Spleen (tissue), 11 donors: ENCODE measurements around the gene KLRF1. TPM values are rescaled to one million over a fixed set of nuclear protein-coding genes. Genes with fewer than 3 reads are reported as not detected.

ENCODE experiments used
- DNase-seq: peaks from one replicate; pipeline ENCODE4 v3.0.0-alpha.2; 2020
- H3K27ac ChIP-seq, 8 donors: fragments of 200-600 bp; sonication (generic) in 7 of 8; 1 replicate in 4 of 8; 2 replicates in 4 of 8; pipeline versions ENCODE4 v1.5.0 to v1.8.0; 2016 to 2021; ENCODE audit warnings: inconsistent platforms in 4 of 8, mild to moderate bottlenecking in 4 of 8, moderate library complexity in 1 of 8
- H3K27me3 ChIP-seq, 7 donors: fragments of 200-600 bp; sonication (generic) in 6 of 7; replicated peaks in 1 of 7; 1 replicate in 4 of 7; 2 replicates in 3 of 7; pipeline versions ENCODE4 v1.5.0 to v1.8.0; 2016 to 2021; ENCODE audit warnings: inconsistent platforms in 3 of 7, mild to moderate bottlenecking in 1 of 7
- H3K36me3 ChIP-seq, 6 donors: fragments of 200-600 bp; sonication (generic) in 5 of 6; 1 replicate in 4 of 6; 2 replicates in 2 of 6; pipeline versions ENCODE4 v1.5.0 to v1.8.0; 2016 to 2021; ENCODE audit warnings: inconsistent platforms in 2 of 6
- H3K4me1 ChIP-seq, 6 donors: fragments of 200-600 bp; sonication (generic) in 5 of 6; 1 replicate in 3 of 6; 2 replicates in 3 of 6; pipeline versions ENCODE4 v1.5.0 to v1.8.0; 2016 to 2021; ENCODE audit warnings: inconsistent platforms in 3 of 6
- H3K4me3 ChIP-seq, 8 donors: fragments of 200-600 bp; sonication (generic) in 7 of 8; 1 replicate in 4 of 8; 2 replicates in 4 of 8; pipeline versions ENCODE4 v1.5.0 to v1.8.0; 2016 to 2021; ENCODE audit warnings: inconsistent platforms in 4 of 8, mild to moderate bottlenecking in 4 of 8, moderate library complexity in 2 of 8
- H3K9me3 ChIP-seq, 8 donors: fragments of 200-600 bp; sonication (generic) in 7 of 8; 1 replicate in 4 of 8; 2 replicates in 4 of 8; pipeline versions ENCODE4 v1.5.0 to v1.8.0; 2016 to 2021; ENCODE audit warnings: inconsistent platforms in 4 of 8
- POLR2A ChIP-seq, 3 donors: fragments of 450-650 bp; IDR thresholded peaks; one replicate each; pipeline ENCODE4 v1.5.1; 2017; ENCODE audit warnings: antibody characterized with exemption in 3 of 3, mild to moderate bottlenecking in 1 of 3
- POLR2AphosphoS5 ChIP-seq, 3 donors: sonication (generic); formaldehyde crosslinking; IDR thresholded peaks; one replicate each; pipeline ENCODE4 v1.5.1; 2017; ENCODE audit warnings: antibody characterized with exemption in 3 of 3
- WGBS, 5 donors: extraction: QIAGEN DNeasy Blood & Tissue Kit in 3 of 5; methylation state at CpG; one replicate each; pipeline versions ENCODE4 v1.1.5 to v1.1.7; 2013 to 2018; 5-methylcytosine and 5-hydroxymethylcytosine counted together
- intact Hi-C: fragments of 100-400 bp; cut with DNase I; formaldehyde crosslinking; loops from one replicate; pipeline ENCODE4 v1.15.0; 2023; ENCODE audit warnings: low total_unique reads
- polyA plus RNA-seq, 3 donors: library from polyadenylated mRNA; stranded (reverse); fragments of 200-250 nt; gene quantifications; one replicate each; pipeline ENCODE4 v1.2.1, GENCODE V29; 2013
- total RNA-seq, 7 donors: library from RNA; depleted of rRNA in 3 of 7; stranded (reverse); fragments of >200 nt in 3 of 7; fragmentation: NEBNext Ultra II Directional in 4 of 7; extraction: Animal tissue kit (Norgen Biotek cat#: 25700) in 4 of 7; gene quantifications; one replicate each; pipeline versions ENCODE4 v1.1.0 to v1.2.1, GENCODE V29; 2016 to 2021
- TF ChIP-seq, protein P1 (sequence below), 11 experiments: fragments of 200-600 bp in 7 of 11; fragments of 450-650 bp in 4 of 11; sonication (generic) in 4 of 11; IDR thresholded peaks in 8 of 11; conservative IDR thresholded peaks in 3 of 11; 1 replicate in 7 of 11; 2 replicates in 4 of 11; pipeline versions ENCODE4 v1.4.0 to v1.8.0; 2016 to 2021; ENCODE audit warnings: antibody characterized with exemption in 11 of 11, inconsistent platforms in 4 of 11, mild to moderate bottlenecking in 1 of 11
- donor health status: healthy with polysubstance abuse.
- donor health status: DM: no; HTN: no; CAD: no; lungs with moderate emphysema.
- donor health status: DM: no; HTN: no; CAD: no.
- donor health status: Bipolar disorder and iron deficiency.
- donor health status: healthy.
- donor health status: DM: no; HTN: no; CAD: no.
- donor health status: DM: yes; HTN: yes; CAD: no.

KLRF1 gene
- total and polyA plus RNA-seq, 10 donors = 7.9 to 22.6 (median 9.7) TPM

DNA sequence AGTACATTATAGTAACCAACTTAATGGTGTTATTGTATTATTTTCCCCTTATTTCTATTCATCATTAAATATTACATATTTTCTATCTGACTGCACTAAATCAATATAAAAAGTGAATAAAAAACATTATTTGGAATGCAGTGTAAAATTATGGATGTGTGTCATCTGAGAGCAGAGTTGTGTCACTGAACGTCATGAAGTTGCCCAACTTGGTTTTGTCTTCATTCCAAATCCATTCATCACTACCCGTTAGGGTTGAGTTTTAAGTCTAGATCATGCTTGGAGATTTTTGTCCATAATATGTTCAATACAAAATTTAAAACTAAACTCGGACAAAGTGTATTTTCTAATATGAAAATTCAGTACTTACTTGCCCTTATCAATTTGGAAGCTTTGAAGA is 16.1 kb downstream of the KLRF1 start:
- DNase-seq = no peak
- H3K9me3 ChIP-seq = peaks cover 0 to 33% (median 29%) of the 10 kb centered on the region in 8 donors
- no peaks in the 10 kb centered on the region for H3K36me3 ChIP-seq
- H3K27me3 ChIP-seq = no peaks in the 10 kb centered on the region
- H3K4me1 ChIP-seq = no peaks in the 10 kb centered on the region
- intact Hi-C loops = no loop called here
- no peak overlapping the region for H3K4me3 ChIP-seq
- TF ChIP-seq POLR2A (IDR thresholded peaks at IDR 0.05) (no peak), POLR2AphosphoS5 (IDR thresholded peaks at IDR 0.05) (no peak)
- TF ChIP-seq, protein P1, sequence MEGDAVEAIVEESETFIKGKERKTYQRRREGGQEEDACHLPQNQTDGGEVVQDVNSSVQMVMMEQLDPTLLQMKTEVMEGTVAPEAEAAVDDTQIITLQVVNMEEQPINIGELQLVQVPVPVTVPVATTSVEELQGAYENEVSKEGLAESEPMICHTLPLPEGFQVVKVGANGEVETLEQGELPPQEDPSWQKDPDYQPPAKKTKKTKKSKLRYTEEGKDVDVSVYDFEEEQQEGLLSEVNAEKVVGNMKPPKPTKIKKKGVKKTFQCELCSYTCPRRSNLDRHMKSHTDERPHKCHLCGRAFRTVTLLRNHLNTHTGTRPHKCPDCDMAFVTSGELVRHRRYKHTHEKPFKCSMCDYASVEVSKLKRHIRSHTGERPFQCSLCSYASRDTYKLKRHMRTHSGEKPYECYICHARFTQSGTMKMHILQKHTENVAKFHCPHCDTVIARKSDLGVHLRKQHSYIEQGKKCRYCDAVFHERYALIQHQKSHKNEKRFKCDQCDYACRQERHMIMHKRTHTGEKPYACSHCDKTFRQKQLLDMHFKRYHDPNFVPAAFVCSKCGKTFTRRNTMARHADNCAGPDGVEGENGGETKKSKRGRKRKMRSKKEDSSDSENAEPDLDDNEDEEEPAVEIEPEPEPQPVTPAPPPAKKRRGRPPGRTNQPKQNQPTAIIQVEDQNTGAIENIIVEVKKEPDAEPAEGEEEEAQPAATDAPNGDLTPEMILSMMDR (IDR thresholded peaks at IDR 0.05 in 8 of 11, conservative IDR thresholded peaks at IDR 0.05 in 3 of 11) = no peak
- no peak overlapping the region for H3K27ac ChIP-seq
- WGBS, 5 donors = 60 to 87% (median 78%) methylated on average over 3 of the region's 3 CpGs

DNA sequence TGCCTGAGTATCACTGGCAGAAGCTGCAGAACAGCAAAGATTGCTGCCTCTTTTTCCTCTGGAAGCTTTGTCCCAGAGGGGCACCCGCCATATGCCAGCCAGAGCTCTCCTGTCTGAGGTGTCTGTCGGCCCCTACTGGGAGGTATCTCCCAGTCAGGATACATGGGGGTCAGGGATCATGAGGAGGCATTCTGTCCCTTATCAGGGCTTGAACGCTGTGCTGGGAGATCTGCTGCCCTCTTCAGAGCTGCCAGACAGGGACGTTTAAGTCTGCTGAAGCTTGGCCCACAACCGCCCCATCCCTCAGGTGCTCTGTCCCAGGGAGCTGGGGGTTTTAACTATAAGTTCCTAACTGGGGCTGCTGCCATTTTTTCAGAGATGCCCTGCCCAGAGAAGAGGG is 21.6 kb downstream of the KLRF1 start:
- no peaks in the 10 kb centered on the region for H3K27me3 ChIP-seq
- no peak overlapping the region for H3K4me3 ChIP-seq
- peaks cover 2 to 45% (median 24%) of the 10 kb centered on the region in 6 donors for H3K36me3 ChIP-seq
- intact Hi-C loops = no loop called here
- no peaks in the 10 kb centered on the region for H3K4me1 ChIP-seq
- H3K27ac ChIP-seq = no peak overlapping the region
- peaks cover 0 to 53% (median 46%) of the 10 kb centered on the region in 8 donors for H3K9me3 ChIP-seq
- WGBS, 5 donors = 75 to 92% (median 88%) methylated on average over 2 to 5 of the region's 5 CpGs
- TF ChIP-seq, protein P1 (IDR thresholded peaks at IDR 0.05 in 8 of 11, conservative IDR thresholded peaks at IDR 0.05 in 3 of 11) = no peak
- no peak for TF ChIP-seq POLR2A (IDR thresholded peaks at IDR 0.05)
- no peak for TF ChIP-seq POLR2AphosphoS5 (IDR thresholded peaks at IDR 0.05)
- DNase-seq = peak; percentile 58

DNA sequence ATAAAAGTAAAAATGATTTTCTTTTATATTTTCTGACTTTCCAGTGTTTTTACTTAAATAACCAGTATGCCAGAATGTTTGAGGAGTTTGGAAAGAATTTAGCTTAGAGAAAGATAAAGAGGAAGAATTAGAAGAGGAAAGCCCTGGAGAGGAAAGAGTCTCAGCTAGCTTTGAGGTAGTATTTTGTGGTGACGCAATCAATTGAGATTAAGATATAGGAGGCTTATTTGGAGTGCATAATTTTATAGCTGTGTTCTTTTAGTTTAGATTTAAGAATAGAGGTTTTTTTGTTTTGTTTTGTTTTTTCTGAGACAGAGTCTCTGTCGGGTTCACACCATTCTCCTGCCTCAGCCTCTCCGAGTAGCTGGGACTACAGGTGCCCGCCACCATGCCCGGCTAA is 23.8 kb downstream of the KLRF1 start:
- Histone ChIP-seq H3K27ac (no peak overlapping the region), H3K4me1 (peaks cover 0 to 10% (median 0%) of the 10 kb centered on the region in 6 donors), H3K27me3 (no peaks in the 10 kb centered on the region), H3K4me3 (no peak overlapping the region), H3K36me3 (peaks cover 2 to 67% (median 38%) of the 10 kb centered on the region in 6 donors), H3K9me3 (peaks cover 0 to 44% (median 39%) of the 10 kb centered on the region in 8 donors)
- intact Hi-C loops = no loop called here
- no peak for TF ChIP-seq POLR2AphosphoS5 (IDR thresholded peaks at IDR 0.05)
- WGBS, 5 donors = 89 to 98% (median 96%) methylated on average over 5 of the region's 5 CpGs
- DNase-seq = no peak

DNA sequence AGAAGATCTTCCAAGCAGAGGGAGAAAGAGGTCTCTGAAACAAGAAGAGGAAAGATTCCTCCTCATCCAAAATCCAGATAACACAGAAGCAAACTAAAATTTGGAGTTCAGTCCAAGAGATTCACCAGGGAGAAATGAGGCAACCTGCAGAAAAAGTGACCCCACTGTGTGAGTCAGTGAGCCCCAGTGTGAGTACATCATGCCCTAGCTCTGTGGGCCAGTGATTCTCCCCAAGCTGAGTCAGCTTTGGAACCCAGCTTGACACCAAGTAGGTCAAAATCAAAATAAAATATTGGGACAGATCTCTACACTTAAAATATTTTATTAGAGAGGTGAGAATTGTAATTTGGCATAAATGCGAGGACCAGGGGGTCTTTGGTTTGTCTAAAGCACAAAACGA is 24.6 kb downstream of the KLRF1 start:
- Histone ChIP-seq H3K4me3 (no peak overlapping the region), H3K27me3 (no peaks in the 10 kb centered on the region), H3K4me1 (peaks cover 0 to 18% (median 4%) of the 10 kb centered on the region in 6 donors), H3K36me3 (peaks cover 2 to 76% (median 42%) of the 10 kb centered on the region in 6 donors), H3K27ac (no peak overlapping the region), H3K9me3 (peaks cover 0 to 35% (median 32%) of the 10 kb centered on the region in 8 donors)
- intact Hi-C loops = no loop called here
- no peak for DNase-seq
- TF ChIP-seq, protein P1 (IDR thresholded peaks at IDR 0.05 in 8 of 11, conservative IDR thresholded peaks at IDR 0.05 in 3 of 11) = no peak
- TF ChIP-seq POLR2A (IDR thresholded peaks at IDR 0.05) = no peak
- no peak for TF ChIP-seq POLR2AphosphoS5 (IDR thresholded peaks at IDR 0.05)
- WGBS, 5 donors = 91 to 99% (median 95%) methylated on average over 2 of the region's 2 CpGs

DNA sequence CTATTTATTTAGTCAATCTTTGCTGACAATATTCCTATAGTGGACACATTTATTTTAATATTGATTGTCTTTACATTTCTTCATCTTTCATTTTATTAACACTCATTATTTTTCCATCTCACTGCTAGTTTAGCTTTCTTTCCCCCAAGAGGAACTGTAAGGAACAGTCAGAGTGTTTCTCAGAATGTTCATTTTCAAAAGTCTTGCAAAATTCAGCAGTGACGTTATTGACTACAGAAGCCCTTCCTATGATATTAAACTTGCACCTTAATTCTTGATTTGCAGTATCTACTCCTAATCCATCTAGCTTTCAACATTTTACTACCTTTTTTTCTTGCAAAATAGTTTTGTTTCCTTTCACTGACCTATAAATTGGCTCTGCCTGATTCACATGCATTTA is 28.9 kb downstream of the KLRF1 start:
- TF ChIP-seq, protein P1 (IDR thresholded peaks at IDR 0.05 in 8 of 11, conservative IDR thresholded peaks at IDR 0.05 in 3 of 11) = no peak
- TF ChIP-seq POLR2AphosphoS5 (IDR thresholded peaks at IDR 0.05) (no peak), POLR2A (IDR thresholded peaks at IDR 0.05) (no peak)
- intact Hi-C loops = no loop called here
- H3K4me3 ChIP-seq = no peak overlapping the region
- no peak for DNase-seq
- peak overlapping the region in 3 of 8 donors; percentile 27 to 58 (median 39) for H3K27ac ChIP-seq
- peaks cover 6 to 59% (median 23%) of the 10 kb centered on the region in 6 donors for H3K4me1 ChIP-seq
- 40 to 87% (median 72%) methylated on average over 1 of the region's 1 CpG for WGBS, 5 donors
- H3K27me3 ChIP-seq = no peaks in the 10 kb centered on the region
- H3K36me3 ChIP-seq = peaks cover 2 to 75% (median 49%) of the 10 kb centered on the region in 6 donors
- H3K9me3 ChIP-seq = no peaks in the 10 kb centered on the region
